Midbrain (tissue), 1 donor: ENCODE data around the gene CBLB.
"Not testable (repeated sequence)": the region's sequence is repeated elsewhere in the genome, so short reads cannot be mapped to it uniquely, and the experiment has no call there.

Source experiments
- DNase-seq: peaks from one replicate; lab custom pipeline; 2025; lab: John Stamatoyannopoulos, UW

The CBLB gene

GRCh38 chr3:105752791-105753415 lies 115.9 kb downstream of the CBLB start:
- DNase-seq = no peak

- no peak for DNase-seq
Observed at GRCh38 chr3:105747696-105748095, 121.1 kb downstream of the CBLB start.

GRCh38 chr3:105747060-105747541 lies 121.7 kb downstream of the CBLB start:
- no peak for DNase-seq

- DNase-seq = no peak
Observed at GRCh38 chr3:105746231-105746996, 122.4 kb downstream of the CBLB start.

- no peak for DNase-seq
Observed at GRCh38 chr3:105745046-105745445, 123.8 kb downstream of the CBLB start.

- DNase-seq = no peak
Observed at GRCh38 chr3:105744202-105744601, 124.6 kb downstream of the CBLB start.

- DNase-seq = no peak
Observed at GRCh38 chr3:105733356-105733755, 135.5 kb downstream of the CBLB start.

- no peak for DNase-seq
Observed at GRCh38 chr3:105731686-105732085, 137.1 kb downstream of the CBLB start.

- DNase-seq = no peak
Observed at GRCh38 chr3:105730801-105731354, 137.9 kb downstream of the CBLB start.

GRCh38 chr3:105729667-105730066 lies 139.1 kb downstream of the CBLB start:
- DNase-seq = no peak

GRCh38 chr3:105728771-105729312 lies 140.0 kb downstream of the CBLB start:
- no peak for DNase-seq

GRCh38 chr3:105727036-105727435 lies 141.8 kb downstream of the CBLB start:
- not testable (repeated sequence) for DNase-seq

GRCh38 chr3:105722943-105723556 lies 145.8 kb downstream of the CBLB start:
- no peak for DNase-seq

GRCh38 chr3:105719791-105720190 lies 149.0 kb downstream of the CBLB start:
- no peak for DNase-seq

- no peak for DNase-seq
Observed at GRCh38 chr3:105715372-105715771, 153.4 kb downstream of the CBLB start.

GRCh38 chr3:105714453-105714852 lies 154.4 kb downstream of the CBLB start:
- DNase-seq = no peak

- no peak for DNase-seq
Observed at GRCh38 chr3:105708980-105709379, 159.8 kb downstream of the CBLB start.

- DNase-seq = no peak
Observed at GRCh38 chr3:105707009-105707408, 161.8 kb downstream of the CBLB start.

GRCh38 chr3:105704726-105705410 lies 163.9 kb downstream of the CBLB start:
- no peak for DNase-seq

- no peak for DNase-seq
Observed at GRCh38 chr3:105700575-105700974, 168.2 kb downstream of the CBLB start.

- no peak for DNase-seq
Observed at GRCh38 chr3:105691633-105692032, 177.2 kb downstream of the CBLB start.

GRCh38 chr3:105691053-105691452 lies 177.8 kb downstream of the CBLB start:
- no peak for DNase-seq
